ENCODE results near the gene AGMAT.

Gene AGMAT

DNA sequence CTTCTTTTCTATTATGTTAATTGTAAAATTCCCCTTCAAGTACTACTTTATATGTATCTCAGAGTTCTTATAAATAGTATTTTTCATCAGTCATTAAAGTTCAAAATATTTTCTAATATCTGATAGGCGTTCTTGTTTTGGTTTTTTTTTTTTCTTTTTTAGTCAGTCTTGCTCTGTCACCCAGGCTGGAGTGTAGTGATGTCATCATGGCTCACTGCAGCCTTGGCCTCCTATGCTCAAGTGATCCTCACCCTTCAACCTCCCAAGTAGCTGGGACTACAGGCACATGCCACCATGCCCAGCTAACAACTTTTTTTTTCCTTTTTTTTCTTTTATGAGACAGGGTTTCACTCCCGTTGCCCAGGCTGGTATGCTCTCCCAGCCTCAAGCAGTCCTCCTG is 27.3 kb downstream of the AGMAT start:
- DNase-seq: no peak

DNA sequence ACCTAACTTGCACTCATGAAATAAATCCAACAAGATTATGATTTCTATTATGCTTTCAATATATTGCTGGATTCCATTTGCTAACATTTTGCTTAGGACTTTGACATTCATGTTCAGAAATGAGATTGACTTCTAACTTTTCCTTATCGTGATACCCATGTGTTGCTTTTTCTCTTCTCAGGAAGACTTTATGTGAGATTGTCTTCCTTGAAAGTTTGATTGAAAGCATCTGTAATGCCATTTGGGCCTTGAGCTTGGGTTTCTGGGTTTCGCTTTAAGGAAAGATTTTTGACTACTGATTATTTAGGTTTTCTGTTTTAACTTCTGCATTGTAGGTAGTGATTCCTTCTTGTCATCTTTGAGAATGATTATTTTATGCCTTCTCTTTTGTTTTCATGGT is 27.8 kb downstream of the AGMAT start:
- DNase-seq: no peak

DNA sequence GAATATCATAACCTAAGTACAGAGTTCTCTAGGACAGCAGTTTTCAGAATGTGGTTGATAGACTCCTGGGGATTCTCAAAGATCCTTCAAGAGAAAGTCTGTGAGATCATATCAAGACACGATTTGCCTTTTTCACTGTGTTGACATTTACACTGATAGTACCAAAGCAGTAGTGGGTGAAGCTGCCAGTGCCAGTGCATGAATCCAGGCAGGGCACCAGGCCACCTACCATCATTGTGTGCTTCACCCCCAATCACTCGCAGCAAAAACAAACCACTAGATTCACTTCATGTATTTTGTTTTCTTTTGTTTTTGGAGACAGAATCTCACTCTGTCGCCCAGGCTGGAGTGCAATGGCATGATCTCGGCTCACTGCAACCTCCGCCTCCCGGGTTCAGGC is 34.3 kb downstream of the AGMAT start:
- no peak for DNase-seq

DNA sequence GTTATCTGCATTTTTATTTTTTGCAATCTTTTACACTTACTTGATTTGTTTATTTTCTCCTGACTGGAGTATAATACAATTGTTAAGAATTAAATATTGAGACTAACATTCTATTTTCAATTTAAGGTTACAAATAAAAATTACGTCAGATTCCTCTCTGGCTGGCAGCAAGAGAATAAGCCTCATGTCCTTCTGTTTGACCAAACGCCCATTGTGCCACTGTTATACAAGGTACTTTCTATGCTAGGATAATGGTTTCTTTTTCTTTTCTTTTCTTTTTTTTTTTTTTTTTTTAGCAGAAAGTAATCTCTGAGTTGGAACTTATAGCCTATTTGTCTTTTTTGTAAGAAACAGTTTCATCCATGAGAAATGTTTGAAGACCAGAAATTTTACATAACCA is 38.2 kb downstream of the AGMAT start:
- no peak for DNase-seq

DNA sequence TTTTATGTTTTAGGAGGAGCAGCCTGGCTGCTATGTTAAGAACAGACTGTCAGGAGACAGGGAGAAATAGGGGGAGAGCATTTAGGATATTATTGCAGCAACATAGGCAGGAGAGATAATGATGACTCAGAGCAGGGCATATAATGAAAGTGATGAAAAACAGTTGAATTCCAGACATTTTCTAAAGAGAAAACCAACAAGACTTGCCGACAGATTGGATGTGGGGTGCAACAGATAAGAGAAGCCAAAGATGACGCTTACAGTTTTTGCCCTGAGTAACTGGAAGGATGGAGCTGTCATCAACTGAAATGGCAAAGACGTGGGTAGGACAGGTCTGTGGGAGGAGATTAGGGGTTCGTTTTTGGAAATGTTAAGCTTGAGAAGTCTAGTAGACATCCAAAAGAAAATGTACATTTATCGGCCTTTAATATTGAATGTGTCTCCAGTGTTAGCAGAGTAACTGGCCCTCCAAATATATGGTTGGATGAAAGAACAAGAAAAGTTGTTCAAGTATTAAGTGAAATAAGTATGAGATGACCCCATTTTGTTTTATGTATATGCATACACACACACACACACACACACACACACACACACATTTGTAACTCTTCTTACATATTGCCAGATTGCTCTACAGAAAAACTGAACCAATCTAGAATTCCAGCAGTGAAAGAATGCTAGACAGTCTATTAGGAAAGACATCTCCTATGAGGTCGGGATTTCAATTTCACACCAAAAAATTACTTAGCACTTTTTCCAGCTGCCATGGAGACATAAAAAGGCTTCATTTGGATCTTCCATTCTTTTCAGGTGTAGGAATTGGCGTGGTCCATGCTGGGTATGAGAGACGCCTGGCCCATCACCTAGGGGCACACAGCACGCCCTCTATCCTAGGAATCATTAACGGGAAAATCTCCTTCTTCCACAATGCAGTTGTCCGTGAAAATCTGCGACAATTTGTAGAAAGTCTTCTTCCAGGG is 41.0 kb downstream of the AGMAT start:
- no peak for DNase-seq

DNA sequence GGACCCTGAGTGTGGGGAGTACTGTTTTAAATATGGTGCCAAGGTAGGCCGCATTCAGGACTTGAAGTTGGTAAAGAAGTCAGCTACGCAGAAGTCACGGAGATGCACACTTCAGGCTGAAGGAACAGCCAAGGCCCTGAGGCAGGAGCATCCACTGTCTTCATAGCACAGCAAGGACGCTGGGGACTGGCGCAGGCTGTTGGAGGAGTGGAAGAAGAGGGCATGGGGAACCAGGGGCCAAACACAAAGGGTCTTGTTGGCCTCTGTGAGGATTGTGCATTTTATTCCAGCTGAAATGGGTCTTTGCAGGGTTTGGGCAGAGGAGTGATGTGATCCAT is 41.6 kb downstream of the AGMAT start:
- DNase-seq: no peak

DNA sequence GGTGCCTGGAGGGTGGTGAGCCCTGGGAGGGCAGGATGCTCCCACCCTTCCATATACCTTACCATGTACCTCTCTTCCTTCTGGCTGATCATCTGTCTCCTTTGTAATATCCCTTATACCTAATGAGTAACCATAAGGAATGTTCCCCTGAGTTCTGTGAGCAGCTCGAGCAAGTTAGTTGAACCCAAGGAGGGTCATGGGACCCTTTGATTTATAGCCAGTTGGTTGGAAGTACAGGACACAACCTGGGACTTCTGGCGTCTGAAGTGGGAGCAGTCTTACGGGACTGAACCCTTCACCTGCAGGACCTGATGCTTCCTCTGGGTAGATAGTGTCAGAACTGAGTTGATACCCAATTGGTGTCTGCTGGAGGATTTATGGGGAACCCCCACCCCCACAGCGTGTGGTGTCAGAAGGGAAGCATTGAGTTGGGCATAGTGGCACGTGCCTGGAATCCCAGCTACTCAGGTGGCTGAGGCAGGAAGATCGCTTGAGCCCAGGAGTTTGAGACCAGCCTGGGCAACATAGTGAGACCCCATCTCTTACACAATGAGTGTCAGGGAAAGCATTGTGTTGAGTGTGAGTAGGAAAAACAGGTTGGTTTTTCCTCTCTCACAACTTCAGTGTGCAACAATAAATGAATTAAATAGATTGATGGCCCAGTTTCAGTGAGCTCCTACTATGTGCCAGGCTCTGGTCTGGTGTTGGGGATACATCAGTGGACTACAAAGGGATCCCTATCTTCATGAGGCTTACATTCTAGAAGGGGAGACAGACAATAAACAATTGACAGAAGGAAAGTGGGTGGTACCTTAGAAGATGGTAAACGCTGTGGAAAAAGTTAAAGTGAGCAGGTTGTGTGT is 42.2 kb downstream of the AGMAT start:
- DNase-seq: no peak

DNA sequence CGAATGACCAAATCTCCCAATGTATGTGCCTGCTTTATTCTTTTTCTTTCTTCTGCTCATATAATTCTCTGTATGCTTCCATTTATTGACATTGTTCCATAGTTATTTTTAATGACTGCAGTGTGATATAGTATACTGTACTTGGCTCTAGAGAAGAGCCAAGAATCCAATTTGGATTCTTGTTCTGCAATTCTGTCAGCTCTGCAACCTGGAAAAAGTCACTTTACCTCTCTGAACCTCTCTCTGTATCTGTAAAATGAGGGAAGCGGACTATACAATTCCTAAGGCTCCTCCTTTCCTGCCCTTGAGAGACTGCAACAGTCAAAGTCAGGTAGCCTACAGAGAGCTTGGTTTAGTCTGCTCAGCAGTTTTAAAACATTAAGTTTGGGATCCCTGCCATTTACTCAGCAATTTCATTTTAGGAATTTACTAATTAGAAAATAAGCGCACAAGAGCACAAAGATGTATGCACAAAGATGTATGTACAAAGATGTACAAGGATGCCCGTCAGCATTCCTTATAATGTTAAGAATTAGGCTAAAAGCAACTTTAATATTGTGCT is 43.5 kb downstream of the AGMAT start:
- DNase-seq: no peak

DNA sequence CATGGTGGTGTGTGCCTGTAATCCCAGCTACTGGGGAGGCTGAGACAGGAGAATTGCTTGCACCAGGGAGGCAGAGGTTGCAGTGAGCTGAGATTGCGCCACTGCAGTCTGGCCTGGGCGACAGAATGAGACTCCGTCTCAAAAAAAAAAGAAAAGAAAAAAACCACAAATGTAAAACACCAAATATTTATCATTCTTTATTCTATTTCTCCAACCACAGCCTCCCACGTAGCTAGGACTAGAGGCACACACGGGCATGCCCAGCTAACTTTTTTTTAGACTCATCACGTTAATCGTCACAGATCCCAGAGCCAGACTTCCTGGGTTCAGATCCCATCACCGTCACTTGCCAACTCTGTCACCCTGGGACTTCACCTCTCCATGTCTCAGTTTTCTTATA is 44.7 kb downstream of the AGMAT start:
- DNase-seq: no peak

DNA sequence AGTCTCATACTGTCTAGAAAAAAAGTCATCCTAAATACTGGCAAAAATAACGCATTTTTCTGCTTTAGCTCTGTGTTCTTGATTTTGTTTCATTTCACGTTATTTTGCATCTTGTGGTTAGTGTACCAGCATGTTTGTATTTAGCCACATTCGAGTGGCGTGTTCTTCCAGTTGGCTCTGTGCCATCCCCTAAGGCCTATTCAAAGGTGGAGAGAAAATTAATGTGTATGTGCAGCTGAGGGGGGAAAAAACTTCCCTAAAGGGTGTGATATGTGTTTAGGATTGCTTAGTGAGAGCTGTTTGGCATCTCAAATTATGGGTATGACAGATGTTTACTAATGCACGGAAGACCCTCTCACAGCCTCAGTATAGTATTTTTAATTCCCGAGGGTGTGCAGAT is 46.1 kb downstream of the AGMAT start:
- DNase-seq: no peak

DNA sequence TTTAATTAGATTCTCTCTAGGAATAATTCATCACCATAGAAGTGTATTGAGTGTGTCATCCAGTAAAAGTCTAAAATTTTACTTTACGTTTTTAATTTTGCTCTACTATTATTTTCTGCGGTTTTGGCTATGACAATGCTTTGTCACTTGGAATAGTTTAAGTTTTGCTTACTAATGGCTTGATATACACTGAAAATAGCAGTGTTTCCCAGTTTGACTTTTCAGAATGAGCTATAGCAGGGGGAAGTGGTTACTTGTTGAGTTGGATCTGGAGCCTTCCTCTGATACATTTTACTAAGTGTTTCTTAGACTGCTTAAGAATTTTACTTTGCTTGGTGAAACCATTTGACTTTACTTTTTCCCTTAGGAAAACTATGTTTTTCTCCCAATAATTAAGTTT is 53.2 kb downstream of the AGMAT start:
- DNase-seq: no peak

DNA sequence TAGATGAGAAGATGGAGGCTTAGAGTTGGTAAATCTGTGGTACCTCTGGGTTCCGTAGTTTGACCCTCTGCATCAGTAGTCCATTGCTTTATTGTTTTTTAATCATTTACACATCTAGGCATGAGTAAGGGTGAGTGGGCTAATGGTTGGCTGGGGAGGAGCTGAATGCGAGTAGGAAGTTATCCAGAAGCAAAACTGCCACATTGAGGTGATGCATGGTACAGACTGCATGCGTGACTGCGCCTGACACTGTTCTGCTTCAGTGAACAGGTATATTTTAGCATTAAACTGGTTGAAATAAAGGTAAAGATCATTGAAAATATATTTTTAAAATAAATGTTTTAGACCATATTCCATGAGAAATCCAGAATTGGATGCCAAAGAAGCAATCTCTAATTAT is 53.8 kb downstream of the AGMAT start:
- DNase-seq: no peak

DNA sequence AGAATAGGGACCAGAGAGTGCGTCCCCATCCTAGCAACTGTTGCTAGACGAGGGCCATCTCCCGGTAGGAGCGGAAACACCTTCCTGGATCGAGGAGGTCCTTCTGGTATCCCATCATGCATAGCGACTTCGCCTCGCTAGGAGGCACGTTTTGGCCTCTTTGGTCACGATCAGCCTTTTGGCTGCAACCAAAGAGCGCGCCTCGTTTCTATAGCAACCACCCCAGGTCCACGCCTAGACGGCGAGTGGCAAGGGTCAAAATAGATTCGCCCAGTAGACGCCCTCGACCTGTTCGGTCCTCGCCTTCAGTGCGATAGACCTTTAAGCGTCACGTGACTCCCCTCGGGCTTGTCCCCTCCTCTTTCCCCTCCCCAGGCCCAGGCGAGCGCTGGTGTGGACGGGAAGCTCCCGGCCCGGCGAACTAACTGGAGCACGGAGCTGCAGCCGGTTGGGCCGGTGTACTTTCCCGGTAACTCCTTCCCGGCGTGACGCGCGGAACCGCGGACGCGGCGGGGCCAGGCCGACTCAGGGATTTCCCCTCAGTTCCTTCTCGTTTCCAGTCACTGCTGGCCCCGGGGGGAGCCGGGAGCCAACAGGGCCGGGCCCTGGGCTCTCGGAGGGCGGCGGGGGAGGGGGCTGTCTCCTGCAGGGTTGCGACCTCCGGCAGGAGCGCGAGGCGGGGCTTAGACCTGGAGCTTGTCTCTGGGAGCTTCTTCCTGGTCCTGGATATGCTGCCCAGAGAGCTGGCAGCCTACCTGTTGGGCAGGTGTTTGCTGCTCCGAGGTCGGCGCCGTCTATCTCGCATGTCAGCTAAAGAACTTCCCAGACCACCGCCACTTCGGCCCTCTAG is 58.1 kb downstream of the AGMAT start, which contains the start of gene DNAJC16:
TSS of gene DNAJC16 (plus strand) at position 359 of the 850 bp plus-strand sequence. CDS start 2,258 bp downstream, outside the sequence.
- DNase-seq: peak; percentile 98

DNA sequence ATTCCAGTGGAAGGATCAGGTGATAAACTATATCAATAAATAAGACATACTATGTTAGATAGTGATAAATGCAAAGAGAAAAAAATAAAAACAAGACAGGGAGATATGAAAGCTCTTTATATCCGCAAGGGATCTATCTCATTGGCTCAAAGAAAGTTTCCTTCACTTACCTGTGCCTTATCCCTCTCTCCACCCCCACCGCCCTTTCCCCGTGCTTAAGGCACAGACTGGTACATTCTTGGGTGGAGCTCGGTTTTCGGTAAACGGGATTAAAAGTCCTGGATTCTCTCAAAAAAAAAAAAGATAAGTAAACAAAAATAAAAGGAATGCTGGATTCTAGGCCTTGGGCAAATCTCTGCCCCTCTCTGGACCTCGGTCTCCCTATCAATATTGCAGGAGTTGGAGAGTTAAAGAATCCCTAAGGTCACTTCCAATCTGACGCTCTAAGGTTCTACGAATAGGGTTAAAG is 58.8 kb downstream of the AGMAT start:
- DNase-seq: no peak

DNA sequence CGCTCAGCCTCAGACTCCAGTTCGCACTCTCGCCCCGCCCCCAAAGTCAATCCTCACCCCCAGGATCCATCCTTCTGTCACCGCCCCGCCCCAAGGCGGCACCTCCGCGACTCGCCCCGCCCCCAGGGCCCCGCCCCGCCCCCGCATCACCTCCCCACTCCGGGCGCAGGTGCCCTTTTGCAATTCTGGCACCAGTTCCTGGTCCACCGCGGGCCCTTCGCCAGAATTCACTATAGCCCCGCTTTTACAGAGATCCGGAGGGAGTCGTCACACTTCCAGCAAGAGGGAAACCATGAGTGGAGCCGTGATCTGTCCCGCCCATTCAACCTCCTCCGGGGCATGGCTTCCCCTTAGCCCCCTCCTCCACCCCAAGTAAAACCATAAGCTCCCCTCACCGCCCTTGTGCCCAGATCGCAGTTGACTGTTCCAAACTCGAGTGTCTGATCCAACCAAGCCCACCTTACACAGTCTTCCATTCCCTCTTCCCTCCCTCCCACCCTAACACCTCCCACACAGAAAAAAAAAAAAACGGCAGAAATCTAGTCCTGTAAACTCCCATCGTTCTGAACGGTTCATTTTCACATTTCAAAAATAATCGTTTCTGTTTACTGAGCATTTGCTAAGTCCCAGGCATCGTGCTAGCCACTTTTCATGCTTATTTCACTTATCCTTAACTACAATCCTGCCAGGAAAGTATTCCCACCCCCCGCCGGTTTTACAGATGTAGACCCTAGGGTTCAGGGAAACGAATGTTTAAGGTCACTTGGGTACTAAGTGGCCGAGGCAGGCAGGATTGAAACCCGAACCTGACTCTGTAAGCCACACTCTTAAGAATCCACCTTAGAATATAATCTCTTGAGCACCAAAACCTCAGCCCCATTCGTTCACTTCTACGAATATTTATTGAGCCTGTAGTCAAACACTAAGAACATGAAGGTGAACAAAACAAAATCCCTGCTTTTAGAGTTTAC is 59.5 kb downstream of the AGMAT start:
- no peak for DNase-seq

DNA sequence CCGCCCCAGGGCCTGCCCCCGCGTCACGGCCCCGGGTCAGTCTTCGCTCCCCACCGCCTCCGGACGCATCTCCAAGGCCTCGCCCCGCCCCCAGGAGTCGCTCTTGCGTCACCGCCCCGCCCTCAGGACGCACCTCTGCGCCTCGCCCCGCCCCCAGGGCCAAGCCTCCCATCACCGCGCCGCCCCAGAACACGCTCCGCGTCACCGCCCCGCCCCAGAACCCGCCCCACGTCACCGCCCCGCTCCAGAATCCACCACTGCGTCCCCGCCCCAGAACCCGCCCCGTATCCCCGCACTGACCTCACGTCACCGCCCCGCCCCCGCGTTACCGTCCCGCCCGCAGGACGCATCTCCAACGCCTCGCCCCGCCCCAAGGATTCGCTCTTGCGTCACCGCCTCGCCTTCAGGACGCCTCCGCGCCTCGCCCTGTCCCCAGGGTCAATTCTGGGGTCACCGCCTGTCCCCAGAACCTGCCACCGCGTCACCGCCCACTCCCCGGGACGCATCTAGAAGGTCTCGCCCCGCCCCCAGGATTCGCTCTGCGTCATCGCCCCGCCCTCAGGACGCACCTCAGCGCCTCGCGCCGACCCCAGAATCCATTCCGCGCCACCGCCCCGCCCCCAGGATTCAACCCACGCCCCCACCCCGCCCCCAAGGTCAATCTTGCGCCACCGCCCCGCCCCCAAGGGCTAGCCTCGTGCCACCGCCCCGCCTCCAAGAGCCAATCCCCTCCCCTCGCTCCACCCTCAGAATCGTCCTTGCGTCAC is 60.4 kb downstream of the AGMAT start:
- peak; percentile 100 for DNase-seq

DNA sequence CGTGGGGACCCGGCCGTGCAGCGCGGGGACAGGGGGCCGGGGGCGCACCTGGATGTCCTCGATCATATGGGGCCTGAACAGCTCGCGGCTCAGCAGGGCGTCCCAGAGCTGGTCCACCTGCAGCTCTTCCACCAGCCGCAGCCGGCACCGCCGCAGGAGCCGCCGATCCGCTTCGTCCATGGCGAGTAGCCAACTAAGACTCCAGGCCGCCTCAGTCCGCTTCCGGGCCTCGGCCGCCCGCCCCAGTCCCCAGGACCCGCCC is 60.9 kb downstream of the AGMAT start, which contains the start of gene CASP9:
TSS of gene CASP9 (minus strand) at position 195 of the 262 bp plus-strand sequence. CDS start at position 180, 15 bp downstream.
- DNase-seq: no peak

DNA sequence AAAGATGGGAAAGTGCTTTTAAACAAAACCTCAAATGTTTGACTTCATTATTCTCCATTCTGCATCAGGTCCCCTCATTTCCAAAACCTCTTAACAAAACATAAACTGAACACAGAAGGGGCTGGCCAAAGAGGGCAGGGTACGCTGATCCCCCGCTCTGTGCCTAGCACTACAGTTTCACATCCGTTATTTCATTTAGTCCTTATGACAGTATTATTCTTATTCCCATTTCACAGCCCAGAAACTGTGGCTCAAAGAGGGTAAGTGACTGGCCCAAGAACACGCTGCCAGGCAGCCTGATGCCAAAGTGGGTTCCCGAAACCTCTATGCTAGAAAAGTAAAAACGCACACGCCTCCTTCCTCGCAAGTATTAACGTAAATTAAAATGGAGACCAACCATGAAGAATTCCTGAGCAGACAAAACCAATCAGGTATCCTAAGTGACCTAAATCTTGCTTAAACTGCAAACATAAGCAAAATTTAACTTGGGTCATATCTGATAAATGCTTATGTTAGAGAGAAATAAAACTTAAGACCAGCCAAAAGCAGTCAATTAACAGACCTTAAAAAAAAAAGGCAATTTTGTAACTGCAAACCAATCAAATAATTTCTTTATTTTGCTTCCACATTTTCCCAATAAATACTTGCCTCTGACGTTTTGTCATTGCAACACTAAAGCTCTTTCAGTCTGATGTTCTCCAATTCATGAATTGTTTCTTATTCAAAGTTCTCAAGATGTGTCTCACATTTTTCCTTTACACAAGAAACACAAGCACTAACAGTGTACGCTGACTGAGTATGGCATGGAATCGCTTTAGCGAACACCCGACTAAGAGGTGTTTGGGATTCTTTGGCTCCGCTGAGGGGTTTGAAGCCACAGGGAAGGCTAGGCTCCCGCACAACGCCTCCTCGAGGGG is 61.5 kb downstream of the AGMAT start:
- DNase-seq: no peak

DNA sequence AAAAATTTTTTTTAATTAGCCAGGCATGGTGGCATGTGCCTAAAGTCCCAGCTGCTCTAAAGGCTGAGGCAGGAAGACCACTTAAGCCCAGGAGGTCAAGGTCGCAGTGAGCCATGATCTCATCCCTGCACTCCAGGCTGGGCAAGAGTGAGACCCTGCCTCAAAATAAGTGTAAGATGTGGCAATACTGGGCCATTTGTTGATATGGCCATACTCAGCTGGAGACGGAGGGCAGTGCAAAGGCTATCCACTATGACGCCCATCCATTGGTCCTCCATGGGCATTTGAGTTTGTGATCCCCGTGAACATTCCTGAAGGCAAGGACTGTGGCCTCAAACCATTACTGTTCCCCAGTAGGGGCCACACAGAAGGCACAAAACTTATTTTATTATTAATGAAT is 62.3 kb downstream of the AGMAT start:
- DNase-seq: no peak

All from right forelimb (tissue), 1 donor.